DMS79 treated with DMSO at 0.1 percent for 48 hours (cell line): ENCODE measurements around the gene BPIFB2.
"Not testable (repeated sequence)": the region's sequence is repeated elsewhere in the genome, so short reads cannot be mapped to it uniquely, and the experiment has no call there.

ENCODE experiments used
- DNase-seq: peaks from one replicate; lab custom pipeline; 2025; lab: John Stamatoyannopoulos, UW

BPIFB2 gene

DNA sequence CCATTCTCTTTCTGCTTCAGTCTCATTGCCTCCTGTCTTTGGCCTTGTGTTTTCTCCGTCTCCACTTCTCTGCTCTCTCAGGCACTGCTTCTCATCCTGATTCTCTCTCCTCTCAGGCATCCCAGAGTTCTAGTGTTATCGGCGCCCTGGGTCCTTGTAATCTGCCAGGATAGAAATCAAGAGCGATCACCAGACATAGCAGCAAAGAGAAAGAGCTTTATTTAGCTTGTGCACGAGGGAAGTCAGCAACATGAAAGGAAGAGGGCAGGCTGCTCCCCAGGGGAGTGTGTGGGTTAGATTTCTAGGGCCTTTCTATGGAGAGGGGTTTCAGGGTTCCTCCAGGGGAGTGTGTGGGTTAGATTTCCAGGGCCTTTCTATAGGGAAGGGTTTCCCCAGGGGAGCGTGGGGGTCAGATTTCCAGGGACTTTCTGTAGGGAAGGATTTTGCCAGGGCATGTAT is 35.8 kb upstream of the BPIFB2 start:
- no peak for DNase-seq

DNA sequence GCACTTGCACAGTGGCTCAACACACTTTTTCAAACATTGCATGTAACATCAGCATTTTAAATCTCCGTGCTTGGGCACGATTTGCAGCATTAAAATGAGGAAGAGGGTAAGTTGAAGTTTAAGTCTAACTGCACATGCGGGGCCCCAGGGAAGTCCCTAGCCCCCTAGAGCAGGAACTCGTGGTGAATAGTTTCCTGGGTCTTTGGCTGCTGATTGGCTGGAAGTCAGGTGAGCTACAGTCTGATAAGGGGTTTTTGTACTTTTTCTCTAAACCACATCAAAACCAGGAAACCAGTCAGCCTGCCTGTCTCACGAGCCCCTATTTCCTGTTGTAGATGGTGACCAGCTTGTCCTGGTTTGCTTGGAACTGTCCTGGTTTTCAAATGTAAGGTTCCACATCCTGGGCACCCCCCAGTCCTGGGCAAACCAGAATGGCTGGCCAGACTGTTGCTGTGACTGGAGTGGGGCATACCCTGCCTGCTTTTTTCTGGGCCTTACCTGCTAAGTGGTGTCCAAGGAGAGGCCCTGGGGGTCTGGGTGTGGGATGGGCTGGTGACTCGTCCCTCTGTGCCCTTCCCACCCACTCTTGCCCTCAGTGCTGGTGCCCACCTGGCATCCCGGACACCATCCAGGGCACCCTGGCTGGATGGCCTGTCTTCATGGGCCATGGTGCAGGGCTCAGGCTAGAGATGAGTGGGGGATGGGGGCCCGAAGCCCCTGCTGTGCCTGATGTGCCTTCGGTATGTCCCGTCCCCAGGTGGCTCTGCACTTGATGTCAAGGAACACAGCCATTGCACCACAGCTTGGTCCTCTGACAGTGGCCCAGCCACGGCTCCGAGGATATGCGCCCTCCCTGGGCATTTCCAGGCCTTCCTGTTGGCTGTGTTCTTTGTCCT is 35.1 kb upstream of the BPIFB2 start:
- no peak for DNase-seq

DNA sequence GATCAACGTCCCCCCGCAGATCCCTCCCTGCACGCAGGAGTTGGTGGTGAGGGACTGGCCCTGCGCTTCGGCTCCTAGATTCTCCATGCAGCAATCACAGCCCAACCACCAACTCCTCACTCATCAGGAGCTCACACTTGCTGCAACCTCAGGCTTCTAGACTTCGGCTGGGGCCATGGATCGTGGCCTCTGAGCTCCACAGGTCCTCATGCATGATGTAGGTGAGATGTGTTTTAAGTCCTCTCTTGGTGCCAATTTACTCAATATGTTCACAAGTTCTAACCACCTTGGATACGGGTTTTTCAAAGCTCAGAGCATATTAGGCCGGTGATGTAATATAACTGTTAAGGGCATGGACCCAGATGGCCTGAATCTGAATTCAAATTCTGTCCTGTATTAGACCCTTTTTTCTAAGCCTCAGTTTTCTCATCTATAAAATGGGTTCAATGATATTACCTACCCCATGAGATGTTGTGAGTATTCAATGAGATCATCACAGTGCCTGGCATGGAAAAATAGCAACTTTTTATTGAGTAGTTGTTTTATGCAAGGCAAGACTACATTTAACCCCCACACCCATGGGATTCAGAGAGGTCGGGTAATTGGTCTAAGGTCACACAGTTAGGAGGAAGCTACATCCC is 34.3 kb upstream of the BPIFB2 start:
- no peak for DNase-seq

DNA sequence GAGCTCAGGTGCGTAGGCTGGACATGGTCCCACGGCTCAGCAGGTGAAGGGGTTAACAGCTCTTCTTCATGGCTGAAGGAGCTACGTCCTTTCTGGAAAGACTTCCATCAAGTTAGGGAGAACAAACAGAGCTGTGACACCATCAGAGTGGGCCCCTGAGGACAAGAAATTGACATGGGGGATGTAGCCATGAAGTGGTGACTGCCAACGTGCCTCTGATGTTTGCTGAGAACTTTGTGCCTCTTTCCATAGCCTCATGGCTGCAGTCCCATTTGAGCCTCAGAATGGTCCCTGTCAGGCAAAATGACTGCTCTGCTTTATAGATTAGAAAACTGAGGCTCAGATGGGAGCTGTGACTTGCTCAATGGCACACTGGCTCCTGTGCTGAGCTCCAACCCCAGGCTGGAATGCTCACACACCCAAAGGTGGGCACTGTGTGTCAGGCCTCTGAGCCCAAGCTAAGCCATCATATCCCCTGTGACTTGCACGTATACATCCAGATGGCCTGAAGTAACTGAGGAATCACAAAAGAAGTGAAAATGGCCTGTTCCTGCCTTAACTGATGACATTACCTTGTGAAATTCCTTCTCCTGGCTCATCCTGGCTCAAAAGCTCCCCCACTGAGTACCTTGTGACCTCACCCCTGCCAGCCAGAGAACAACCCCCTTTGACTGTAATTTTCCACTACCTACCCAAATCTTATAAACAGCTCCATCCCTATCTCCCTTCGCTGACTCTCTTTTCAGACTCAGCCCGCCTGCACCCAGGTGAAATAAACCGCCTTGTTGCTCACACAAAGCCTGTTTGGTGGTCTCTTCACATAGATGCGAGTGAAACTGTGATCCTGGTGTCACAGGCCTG is 33.1 kb upstream of the BPIFB2 start:
- not testable (repeated sequence) for DNase-seq

DNA sequence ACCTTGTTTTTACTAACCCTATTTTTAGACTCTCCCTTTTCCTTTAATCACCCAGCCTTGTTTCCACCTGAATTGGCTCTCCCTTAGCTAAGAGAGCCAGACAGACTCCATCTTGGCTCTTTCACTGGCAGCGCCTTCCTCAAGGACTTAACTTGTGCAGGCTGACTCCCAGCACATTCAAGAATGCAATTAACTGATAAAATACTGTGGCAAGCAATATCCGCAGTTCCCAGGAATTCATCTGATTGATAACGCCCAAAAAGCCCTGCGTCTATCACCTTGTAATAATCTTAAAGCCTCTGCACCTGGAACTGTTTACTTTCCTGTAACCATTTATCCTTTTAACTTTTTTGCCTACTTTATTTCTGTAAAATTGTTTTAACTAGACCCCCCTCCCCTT is 32.4 kb upstream of the BPIFB2 start:
- DNase-seq, result not testable (repeated sequence)

DNA sequence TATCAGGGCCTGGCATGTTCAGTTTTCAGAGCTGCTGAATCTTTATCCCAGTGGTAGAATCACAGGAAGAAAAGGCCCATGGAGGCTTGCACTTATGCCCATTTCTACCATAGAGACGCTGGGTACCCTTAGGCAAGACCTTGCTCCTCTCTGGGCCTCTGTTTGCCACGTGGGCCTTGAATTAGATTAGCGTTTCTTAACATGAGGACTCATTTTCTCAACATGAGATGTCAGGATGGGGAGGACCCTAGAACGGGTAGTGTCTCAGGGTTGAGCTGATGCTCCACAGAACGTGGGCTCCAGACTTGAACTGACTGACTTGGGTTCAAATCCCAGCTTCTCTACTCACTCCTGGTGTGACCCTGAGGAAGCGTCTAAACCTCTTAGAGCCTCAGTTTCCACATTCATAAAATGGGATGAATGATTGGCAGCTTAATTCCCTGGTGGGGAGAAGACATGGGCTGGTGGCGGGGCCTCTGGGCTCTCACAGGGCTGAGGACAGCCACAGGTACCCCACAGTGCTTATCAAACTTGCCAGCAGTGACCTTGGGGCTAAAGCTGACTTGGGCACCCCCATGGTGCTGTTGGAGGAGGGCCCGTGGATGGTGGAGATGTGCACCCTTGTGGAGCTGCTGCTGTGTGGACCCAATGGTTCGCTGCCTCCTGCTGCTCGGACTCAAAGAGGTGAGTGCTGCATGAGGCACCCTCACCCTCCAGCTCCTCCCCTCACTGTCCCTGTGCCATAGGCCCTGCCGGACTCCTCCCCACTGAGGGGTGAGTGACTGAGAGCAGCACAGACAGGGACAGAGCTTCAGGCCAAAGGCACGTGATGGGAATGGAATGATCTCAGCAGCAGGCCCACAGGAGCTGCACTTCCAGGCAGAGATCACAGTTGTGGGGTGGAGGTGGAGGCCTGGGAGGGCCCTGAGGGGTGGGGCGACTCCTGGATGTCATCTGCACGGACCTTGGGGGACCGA is 31.5 kb upstream of the BPIFB2 start:
- no peak for DNase-seq

DNA sequence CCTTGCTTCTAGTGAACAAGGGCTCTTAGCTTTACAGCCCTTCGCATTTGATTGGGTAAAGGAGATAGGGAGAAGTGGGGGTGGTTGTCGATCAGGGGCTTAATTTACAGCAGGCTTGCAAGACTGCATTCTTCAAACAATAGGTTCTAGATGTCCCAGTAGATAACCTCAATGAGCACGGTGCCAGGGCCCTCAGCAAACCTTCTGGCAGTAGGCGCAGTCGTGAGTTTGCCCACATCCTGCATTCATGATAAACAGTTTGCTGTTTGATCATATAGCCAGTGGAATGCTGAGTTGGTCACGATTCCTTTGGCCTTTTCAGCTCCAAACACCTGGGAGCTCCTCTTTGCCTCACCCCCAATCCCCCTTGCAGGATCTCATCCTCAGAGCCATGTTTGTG is 30.8 kb upstream of the BPIFB2 start:
- no peak for DNase-seq

DNA sequence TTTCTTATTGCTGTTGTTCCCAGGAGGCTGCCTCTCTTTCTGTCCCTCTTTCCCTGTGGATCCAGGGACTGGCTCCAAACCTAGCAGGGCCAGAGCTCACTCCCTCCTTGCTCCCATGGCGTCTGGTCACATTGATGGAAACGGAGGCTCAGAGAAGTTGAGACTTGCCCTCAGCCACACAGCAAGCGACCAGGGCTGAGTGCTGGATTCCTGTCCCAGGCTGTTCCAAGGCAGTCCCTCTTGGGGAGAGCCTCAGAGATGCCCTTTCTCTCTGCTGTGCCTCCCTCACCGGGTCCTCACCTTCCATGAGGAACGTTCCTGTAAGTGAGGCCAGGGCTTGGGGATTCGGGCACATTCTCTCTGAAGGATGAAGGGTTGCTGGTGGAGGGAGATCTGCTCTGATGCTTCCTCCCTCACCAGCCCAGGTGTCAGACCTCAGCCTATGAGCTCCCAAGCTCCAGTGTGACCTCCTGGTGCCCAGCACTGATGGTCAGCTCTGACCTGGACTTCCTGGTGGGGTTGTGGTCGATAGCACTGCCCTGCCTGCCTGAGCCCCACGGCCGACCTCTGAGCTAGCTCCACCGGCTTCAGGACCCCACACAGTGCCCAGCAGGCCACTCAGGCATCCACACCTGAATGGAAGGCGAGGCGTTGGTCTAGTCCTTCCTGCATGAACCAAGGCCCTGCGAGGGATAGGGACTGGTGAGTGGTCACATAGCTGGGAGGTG is 30.1 kb upstream of the BPIFB2 start:
- no peak for DNase-seq

DNA sequence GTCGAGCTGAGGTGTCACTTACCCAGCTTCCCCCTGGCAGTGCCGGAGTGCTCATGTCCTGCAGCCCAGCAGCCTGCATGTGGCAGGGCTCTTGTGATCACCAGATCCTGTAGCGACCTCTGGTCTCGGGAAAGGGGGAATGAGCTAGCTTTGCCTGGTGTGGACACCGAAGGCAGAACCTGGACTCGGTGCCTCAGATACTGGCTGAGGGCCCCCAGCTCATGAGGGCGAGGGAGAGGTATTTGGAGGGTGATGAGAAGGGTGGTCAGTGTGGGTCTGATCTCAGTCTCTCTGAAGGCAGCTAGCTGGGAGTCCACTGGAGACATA is 29.5 kb upstream of the BPIFB2 start:
- DNase-seq, result no peak

DNA sequence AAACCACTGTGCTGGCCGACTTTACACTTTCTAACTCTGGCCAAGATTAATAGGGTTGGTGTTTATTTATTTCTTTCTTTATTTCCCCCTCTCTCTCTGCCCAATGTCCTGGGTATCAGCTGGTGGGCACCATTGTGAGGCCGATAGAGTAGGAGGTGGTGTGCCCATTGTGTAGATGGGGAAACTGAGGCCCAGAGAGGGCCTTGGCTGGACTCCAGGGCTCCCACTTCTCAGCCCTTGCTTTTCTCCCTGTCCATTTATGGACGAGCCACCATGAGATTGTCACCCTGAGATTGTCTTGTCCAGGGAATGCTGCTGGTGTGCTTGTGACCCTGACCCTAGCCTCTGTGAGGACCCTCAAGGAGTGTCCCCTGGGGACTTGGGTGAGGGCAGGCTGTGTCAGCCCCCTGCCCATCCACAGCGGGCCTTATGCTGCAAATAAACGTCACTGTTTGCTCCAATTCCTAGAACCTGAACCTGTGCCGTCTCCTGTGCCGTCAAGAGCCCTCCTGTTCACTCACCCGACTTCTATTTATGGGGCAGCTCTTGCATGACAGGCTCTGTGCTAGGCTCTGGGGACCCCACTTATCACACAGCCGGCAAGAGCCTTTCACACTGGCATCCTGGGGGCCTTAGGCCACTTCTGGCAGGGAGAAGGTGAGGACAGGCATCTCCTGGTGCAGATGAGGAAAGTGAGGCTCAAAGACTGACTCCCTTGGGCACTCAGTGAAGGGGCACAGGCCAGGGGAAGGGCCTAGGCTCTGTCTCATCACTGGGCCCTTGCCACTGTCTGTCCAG is 28.1 kb upstream of the BPIFB2 start:
- no peak for DNase-seq

DNA sequence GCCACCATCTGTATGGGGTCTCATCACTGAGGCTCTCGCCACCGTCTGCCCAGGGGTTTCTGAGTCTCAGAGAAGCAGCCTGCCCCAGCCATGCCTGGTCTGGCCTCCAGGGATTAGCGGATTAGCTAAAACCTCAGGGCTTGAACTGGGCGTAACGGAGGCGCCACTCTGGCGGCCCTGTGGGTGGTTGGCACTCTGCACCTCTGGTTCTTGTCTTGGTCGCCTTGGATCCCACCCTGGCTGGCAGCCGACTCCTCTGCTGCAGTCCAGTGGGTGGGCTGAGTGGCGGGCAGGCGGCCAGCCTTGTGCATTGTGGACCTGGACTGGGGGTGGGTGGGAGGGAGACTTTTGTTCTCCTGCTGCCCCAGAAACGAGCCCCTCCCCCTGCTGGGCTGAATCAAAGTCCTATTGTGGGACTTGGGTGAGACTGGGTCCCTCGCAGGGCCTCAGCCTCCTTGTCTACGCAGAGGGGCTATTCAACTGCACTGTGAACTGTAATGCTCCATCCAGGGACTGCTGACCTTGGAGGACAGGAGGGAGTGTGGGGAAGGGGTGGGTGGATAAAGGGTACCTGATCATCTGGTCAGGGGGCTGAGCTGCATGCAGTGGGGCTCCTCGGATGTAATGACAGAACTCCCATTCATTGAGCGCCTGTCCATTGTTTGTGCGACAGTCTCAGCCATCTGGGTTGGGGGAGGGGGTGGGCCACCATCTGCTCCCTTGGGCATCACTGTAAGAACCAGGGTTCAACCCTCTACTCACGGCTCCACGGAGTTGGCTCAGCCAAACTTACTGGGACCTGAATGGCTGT is 27.2 kb upstream of the BPIFB2 start:
- DNase-seq, result peak; percentile 8

DNA sequence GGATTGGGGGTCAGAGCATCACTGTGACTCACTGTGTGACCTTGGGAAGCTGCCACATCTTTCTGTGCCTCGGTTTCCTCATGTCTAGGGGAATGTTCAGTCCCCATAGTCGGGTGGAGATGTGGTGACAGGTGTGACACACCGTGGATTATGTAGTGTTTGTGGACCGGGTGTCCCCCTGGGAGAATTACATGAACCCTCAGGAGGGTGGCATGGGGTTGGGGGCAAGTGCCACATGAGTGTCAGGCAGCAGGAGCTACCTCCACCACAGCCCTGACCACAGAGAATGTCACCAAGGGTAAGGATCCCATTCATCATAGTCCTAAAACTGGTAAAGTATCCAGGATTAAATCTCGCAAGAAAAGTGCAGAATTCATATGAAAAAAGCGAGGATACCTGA is 26.5 kb upstream of the BPIFB2 start:
- DNase-seq, result no peak

DNA sequence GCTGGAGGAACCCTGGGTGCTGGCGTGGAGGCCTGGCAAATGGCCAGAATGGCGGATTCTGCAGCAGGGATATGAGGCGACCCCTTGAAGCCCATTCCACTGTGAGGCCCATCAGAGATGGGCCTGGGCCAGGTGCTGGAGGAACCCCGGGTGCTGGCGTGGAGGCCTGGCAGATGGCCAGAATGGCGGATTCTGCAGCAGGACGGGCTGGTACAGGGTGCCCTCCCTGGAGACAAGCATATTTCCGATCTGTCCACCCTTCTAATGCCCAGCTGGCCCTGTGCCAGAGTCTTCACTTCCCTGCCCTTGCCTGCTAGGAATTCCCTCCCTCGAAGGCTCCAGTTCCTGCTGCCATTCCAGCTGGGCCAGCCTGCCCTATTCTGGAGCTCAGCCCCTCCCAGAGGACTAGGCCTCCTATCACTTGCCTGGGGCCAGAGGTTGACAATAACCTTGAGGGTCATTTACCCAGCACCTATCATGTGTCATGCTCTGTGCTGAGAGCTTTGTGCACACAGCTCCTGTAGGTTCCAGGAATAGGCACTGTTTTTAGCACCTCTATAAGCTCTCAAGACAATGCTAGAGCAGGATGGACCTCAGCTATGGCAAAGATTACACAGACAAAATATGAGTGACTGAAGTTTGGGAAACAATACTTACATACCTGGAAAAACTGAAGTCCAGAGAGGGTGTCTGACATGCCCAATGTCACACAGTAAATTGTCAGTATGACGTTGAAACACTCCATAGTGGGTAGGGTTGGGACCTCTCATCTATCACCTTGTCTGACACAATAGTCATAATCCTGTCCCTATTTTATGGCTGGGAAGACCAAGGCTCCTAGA is 24.7 kb upstream of the BPIFB2 start:
- peak; percentile 15 for DNase-seq

DNA sequence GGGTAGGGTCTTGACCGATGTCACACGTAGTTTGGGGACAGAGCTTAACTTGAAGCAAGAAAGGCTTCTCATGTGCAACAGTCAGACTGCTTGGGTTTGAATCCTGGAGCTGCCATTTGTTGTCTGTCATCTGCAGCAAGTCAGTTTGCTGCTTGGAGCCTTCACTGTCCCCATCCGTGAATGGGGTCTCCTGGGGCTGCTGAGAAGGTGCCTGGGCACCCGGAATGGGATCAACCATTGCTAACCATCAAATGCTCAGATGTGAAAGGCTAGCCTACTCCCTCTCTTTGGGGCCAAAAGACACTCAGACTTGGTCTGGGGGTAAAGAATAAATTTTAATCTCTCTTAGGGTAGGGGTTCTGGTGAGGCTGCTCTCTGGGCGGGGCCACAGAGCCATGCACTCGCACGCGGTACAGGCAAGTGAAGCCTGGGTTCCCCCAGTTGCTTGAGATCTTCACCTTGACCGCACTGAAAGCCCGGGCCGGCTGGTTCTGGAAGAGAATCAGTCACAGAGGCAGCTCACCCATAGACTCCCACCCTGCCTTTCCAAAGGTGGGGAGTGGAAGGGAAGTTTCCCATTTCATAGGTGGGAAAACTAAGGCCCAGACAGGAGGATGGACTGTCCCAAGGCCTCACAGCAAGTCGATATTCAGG is 23.9 kb upstream of the BPIFB2 start:
- DNase-seq, result no peak

DNA sequence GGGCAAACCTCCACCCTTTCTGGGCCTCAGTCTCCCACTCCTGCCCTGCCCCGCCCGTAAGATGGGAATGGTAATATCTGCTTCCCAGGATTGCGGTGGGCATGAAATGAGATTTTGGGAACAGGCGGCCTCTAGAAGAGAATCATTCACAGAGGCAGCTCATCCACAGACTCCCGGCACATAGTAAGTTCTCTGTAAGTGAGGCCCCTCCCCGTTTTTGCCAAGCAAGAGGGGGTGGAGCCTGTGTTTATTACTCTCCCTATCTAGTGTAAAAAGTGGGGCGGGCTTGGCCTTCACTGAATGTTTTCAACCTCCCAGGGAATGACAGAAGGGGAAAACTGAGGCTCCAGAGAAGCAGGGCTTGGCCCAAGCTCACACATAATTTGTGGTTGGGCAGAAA is 23.3 kb upstream of the BPIFB2 start:
- no peak for DNase-seq

DNA sequence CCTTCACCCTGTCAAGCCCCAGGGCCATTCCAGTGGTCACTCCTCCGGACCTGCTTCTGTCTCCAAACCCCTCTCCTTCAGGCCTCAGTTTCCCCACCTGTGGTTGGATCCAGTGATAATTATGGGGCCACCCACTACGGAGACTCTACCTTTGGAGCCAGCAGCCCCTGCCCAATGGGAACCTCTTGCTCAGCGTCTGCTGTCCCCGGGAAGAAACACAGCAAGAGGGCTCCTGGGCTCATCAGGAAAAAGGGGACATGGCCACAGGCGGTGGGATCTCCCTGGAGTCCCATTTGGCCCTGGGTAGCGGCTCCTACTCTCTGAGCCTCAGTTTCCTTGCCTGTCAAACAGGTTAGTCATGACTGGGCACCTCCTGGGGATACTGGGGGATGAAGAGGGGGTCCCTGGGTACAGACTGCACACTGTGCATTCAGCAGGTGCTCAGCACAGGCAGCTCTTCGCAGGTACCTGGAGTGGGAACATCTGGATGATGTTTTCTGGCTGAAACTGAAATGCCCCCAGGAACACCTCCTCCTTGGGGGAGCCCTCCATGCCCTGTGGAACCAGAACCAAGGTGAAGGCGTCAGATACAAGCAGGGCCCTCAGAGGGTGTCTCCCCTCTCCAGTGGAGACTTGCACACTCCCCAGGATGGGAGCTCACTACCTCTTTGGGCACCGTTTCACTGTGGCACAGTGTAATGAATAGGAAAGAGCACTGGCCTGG is 22.7 kb upstream of the BPIFB2 start:
- DNase-seq, result no peak

DNA sequence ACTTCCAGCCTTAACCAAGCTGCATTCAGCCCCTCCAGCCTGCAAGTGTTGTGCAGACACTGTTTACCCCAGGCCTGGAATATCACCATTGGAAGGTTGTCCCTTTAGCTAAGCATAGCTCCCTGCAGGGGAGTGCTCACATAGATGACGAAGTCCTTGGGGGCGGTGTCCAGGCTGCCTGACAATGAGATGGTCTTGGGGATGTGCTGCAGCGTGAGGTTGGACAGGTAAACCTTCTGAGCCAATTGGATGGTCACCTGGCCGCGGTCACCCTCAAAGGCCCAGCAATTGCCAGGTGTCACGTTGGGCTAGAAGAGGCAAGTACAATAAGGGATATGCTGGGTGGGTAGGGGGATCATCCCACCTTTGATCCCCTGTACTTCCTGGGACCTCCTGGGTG is 21.9 kb upstream of the BPIFB2 start:
- no peak for DNase-seq
